ENCODE measurements around the gene NFATC2.

The NFATC2 gene

DNA sequence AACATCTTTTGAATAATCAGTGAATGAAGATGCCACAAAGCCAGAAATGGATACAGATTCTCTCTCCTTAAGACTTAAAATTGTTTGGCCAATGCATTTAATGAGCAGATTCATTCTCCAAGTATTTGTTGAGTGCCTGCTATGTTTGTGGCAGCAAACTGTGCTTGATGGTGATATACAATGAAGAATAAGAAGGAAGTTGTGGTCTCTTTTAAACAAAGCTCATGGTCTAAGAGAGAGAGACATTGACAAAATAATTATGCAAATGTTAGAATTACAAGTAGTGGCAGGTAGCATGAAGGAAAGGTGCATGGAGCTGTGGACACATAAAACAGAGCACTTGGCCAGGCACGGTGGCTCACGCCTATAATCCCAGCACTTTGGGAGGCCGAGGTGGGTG, 28.3 kb downstream of the NFATC2 start:
- no peak for DNase-seq (ENCODE audit: low spot score)

DNA sequence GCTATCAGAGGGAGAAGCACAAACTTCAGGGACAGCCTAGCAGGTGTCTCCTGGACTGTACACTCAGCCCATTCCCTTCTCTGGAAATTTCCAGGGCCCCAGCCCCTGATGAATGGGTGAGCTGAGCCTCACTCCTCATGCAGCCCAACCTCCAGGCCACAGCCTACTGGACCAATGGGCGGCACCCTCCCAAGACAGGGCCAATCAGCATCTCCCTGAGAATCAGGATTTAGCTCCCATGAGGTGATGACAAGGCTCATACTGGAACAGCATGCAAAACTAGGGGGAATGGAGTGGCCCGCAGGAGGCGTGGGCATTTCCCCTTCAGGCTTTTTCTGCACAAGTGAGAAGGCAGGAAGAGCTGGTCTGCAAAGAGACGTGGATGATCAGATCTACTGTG, 29.0 kb downstream of the NFATC2 start:
- DNase-seq (ENCODE audit: low spot score) = no peak

DNA sequence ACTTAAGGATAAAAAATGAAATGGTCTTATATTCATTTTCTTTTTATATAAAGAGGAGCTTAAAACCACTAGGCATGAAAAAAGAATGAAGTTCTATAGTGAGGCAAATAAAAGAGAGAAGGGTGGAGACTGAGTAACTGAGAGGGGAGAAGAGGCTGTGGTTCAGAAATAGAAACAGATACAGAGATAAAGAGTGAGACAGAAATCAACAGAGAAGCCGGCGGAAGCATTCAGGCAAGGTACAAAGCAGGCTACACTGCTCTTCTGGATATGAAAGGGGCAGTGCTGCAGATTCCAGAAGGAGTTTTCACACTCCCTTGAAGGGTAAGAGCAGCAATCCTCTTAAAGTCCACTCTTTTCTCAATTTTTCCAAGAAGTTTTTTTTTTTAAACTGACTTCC, 29.9 kb downstream of the NFATC2 start:
- DNase-seq (ENCODE audit: low spot score) = no peak

DNA sequence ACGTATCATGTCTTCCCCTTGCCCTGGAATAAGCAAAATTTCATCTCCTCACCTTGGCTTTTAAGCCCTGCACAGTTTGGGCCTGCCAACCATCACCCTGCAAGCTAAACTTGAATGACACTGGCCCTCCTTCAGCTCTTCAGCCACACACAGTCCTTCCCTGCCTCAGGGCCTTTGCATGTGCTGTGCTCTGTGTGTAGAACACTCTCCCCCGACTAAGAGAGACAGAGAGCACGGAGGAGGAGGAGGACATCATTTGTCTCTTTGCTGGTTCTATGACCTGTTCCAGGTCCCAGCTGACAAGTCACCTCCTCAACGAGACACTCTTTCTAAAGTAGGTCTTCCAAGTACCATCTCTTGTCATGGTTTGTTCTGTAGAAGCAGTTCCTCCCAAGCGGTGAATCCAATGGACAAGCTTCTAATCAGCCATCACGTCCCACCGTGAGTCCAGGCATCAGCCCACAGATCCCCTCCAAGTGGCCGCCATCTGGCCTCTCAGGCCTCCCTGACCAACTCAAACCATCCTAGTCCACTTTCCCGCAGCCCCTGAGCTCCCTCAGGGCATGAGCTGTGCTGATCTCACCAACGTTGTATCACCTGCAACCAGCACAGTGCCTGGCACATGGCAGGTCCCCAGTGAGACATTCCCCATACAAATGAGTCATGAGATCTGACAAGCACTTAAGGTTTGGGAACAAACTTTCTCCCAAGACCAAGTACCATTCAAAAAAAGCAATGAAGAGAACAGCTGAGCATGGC, 30.5 kb downstream of the NFATC2 start:
- DNase-seq (ENCODE audit: low spot score) = no peak

DNA sequence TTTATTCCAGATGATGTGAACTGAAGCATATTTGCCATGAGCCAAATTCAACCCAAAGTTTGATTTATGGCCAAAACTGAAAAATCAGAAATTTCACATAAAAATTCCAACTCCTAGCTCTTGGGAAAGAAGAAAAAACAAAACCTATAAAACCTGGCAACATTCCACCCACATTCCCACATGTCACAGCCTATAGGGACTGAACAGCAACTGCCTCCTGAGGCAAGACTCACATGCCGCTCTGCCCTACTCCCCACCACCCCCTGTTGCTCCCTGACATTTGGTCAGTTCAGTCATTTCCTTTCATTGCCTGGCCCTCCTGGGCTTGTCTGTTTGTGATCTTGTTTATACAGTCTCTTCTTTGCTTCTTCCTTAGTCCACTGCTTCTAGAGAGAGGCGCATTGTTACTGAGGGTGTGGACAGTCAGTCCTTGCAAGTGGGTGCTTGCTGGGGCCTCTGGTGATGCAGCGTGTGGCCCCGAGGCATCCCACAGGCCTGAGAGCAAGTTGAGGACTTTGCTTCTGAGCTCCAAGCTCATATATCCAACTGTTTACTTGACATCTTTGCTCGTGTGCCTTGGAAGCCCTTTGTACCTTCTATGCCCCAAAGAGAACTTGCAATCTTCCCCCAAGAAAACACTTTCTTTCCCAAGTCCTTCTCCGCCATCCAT, 31.4 kb downstream of the NFATC2 start:
- no peak for DNase-seq (ENCODE audit: low spot score)

DNA sequence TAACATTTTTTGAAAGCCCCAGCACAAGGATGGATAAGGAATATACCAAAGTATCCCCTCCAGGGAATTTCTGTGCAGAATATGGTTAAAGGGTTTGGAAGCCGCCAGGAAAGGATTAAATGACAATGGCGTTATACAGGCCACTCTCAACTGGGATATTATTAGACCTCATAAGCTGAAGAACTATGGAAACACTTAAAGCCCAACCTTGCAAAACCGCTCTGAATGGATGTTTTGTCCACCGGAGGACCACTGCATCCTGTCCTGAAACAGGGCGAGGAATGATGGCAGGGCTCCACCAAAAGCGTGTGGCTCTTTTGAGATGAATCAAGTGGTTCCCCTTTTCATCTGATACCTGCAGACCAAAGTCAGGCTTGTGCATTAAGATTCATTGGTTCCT, 32.4 kb downstream of the NFATC2 start:
- DNase-seq (ENCODE audit: low spot score) = no peak

DNA sequence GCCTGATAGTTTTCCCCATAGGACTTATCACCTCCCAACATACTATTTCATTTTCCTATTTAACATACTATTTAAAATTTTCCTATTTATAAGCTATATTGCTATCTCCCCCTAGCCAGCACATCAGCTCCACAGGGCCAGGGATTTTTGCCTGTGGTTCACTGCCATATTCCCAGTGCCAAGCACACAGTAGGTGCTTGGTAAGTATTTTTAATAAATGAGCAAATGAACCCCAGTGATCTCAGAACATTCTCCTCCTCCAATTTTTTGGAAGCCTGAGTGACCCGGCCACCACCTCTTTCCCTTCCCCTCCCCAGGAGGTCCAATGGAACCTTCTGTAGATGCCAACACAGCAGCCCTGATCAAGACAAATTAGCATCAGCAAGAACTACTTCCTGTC, 33.3 kb downstream of the NFATC2 start:
- no peak for DNase-seq (ENCODE audit: low spot score)

DNA sequence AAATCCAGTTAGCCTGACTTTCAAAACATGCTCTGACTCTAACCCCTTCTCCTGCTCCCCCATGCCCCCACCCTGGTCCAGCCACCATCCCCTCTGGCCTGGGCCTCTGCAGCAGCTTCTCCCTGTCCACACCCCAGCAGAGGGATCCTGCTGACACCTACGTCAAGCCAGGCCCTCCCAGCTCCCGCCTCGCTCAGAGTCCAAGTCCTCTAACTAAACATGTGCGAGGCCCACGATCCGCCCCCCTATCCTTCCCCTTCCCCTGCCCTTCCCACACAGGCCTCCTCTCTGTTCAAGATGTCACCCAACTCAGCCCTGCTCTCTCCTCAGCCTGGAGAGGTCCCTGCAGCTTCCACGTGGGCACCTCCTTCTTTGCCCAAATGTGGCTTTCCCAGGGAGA, 33.7 kb downstream of the NFATC2 start:
- DNase-seq (ENCODE audit: low spot score) = no peak

DNA sequence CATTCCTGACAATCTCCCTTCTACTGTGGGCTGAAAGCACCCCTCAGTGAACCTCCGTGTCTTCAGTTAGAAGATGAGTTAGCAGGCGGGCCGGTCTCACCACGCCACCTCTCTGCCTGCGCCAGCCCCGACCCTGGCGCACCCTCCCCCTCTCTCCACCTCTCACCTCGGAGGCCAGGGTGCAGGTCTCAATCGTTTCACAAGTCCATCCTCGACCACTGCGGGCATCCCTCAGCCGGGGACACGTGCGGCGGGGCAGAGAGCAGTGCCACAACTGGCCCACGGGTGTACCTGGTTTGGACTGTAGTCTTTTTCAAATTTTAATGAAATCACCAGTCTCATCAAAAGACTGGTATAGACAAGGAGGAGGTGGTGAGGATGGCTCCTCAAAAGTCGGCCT, 34.4 kb downstream of the NFATC2 start:
- no peak for DNase-seq (ENCODE audit: low spot score)

DNA sequence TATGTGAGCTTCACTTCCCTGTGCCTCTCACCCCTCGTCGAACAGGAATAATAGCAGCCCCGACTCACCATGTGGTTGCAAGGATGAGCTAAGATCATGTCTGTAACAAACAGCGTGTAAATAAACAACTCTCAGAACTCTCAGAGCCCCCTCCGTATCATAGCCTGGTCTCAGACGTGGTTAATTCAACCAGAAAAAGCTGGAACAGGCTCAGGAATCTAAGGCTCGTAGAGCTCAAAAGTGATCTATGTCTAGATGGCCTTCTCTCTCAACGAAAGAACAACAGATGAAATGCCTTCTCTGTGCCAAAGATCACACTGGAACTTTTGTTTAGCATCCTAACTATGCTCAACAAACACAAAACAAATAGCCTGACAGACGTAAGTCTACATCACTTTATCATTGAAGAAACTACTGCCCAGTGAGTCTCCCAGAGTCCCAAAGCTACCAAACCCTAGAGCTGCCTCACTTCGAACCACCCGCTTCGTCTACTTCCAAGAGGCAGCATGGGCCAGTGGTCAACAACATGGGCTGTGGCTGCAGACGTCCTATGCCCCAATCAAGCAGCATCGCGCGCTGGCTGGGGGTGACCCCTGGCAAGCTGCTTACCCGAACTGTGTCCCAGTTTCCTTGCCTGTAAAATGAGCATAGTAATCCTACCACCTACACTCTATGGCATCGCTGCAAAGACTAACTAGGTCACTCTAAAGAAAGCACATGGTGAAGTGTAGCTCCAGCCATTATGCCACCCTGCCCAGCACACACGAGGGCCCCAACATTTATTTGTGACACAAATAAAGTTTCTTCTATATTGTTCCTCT, 35.1 kb downstream of the NFATC2 start:
- no peak for DNase-seq (ENCODE audit: low spot score)

DNA sequence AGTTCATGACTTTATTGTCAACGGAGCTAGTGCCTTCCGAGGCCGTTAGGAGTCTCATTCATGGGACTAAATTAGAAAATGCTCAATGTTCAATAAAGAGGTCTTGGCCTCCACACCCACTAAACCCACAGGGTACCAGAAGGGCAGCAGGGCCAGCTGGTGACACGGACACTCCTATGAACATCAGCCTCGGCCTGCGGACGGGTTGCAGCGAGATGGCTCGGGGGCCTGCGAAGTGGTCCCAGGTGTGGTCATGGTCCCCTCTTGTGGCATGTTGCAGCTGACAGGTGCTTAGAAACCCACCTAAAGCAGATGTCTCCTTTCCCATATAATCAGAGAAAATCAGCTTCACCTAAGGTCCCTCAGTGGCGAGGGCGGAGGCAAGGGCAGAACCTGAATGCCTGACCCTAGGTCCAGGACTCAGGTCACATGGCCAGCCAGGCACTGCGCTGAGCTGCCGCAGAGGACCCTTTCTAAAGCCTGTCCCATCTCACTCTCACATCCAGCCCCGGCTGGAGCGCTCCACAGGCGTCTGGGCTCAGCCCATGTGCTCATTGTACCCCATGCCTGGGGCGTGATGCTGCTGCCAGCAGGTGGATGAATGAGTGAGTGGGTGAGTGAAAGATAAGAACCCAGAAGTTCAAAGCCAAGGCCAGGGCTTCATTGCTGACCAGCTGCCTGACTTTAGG, 35.8 kb downstream of the NFATC2 start:
- DNase-seq (ENCODE audit: low spot score) = no peak

DNA sequence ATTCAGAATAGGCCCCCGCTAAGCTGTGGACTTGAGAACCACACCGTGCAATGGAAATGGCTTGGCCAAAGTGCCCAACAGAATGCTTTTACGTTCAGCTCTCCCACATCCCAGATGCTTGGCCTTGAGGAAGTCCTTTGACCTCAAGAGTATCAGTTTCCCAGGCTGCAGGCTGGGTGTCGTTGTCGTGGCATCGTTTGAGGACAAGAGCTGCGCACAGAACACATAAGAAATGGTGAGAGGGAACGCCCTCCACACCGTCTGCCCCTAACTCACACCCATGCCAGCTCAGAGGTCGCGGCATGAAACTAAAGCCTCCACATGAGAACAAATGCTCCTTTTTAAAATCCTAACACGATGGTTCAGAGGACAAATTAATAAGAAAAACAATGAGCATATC, 37.0 kb downstream of the NFATC2 start:
- DNase-seq (ENCODE audit: low spot score) = no peak

DNA sequence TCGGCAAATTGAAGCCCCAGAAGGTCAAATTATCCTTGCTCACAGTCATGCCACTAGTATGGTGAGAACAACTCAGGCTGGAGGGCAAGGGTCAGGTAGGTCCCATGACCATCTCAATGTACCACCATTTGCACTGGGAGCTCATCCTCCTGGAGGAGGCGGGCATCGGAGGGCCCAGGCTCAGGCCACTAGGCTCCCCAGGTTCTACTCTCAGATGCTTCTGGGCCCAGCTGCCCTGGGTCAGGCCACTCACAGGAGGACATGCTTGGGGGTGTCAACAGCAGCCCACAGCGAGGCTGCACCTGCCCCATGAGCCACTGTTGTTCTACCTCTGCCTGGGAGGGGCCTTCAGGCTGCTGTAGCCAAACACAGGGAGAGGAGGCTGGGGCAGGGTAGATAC, 39.1 kb downstream of the NFATC2 start:
- DNase-seq (ENCODE audit: low spot score) = no peak

DNA sequence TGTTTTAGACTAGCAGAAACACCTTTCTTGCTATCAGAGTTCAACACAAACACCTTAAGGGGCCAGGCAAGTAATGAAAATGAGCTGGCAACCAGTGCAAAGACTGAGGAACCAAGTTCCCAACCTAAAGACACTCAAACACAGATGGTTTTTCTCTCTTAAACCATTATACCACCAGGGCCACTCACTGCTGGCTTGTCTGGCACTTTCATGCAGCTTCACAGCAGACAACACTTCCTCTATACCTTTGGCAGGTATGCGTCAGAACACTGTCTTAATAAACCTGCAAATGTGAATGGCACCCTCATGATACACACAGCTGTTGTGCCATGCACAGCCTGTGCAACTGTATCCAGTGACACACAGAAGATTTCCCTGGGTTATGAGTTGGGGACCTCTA, 41.6 kb downstream of the NFATC2 start:
- no peak for DNase-seq (ENCODE audit: low spot score)

DNA sequence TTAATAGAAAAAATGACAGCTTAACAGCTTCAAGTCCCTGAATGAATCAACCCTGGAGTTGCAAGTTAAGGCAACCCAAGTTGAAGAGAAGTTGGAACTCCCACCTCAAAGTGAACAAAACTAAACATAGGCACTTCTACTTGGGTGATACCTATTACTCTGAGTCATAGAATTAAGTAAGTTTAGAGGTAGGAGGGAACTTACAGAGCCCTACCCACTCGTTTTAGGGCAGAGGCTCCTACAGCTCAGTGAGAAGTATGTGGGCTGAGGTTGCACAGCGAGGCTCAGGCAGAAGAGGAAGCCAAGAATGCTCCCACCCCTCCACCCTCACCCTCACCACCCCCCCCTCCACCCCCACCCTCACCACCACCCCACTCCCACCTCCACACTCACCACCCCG, 42.2 kb downstream of the NFATC2 start:
- DNase-seq (ENCODE audit: low spot score) = no peak

DNA sequence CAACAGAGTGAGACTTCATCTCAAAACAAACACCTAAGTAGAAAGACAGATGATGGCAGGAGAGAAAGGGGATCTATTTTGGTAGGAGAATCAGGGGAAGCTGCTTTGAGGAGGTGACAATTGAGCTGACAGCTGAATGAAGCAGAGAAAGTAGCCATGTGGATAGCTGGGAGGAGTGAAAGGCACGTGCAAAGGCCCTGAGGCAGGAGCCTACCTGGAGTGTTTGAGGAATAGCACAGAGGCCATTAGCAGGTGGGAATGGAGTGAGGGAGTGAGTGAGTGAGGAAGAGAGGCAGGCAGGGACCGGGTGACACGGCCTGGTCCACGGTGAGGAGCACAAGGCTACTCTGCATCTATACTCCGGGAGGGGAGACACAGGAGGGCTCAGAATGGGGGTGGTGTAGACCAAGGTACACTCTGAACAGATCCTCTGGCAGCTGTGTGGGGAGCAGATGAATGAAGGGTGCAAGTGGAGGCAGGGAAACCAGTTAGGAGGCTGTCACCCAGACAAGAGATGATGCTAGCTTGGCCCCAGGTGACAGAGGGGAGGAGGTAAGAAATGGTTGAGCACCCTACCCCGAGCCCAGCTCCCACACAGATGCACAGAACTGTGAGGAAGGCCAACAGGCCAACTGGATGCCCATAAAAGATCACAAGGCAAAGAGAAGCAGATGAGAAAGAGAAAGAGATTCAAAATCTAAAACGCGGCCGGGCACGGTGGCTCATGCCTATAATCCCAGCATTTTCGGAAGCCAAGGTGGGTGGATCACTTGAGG, 43.6 kb downstream of the NFATC2 start:
- DNase-seq (ENCODE audit: low spot score) = no peak

DNA sequence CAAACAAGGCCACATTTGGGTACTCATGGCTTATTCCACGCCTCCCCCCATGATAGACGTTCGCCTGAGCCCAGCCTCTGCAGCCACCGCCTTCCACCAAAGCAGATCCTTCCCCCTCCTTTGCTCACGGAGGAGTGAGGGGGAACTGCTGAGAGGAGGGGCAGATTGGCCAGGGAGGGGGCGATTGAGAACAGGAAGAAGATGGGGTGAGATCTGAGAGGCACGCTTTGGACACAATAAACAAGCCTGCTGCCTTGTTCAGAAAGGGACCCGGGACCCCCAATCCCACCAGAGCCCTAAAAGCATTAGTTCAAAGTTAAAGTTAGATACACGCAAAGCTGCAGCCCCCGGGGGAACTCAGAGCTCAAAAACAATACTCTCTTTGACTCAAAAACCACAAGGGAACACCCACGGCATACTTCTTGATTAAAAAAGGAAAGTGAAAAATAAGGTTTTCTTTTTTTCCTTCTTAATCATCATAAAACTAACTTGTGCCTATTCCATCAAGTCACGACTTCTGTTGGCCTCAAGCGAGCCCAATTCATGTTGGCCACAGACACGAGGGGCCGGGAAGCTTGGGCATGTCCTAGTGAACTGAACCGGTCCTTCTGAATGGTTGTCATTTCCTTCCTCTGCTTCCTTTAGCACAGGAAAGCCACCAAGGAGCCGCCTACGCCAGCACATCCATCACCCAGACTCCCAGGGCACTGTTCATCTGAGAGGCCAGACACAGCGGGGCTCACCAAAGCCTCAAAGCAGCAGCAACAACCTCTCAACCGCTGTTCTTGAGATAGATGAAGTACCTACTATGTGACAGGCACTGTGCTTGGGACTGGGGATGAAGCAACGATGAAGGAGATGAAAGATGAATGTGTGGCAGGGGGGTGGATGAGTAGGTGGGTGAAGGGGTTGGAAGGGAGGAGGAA, 44.7 kb downstream of the NFATC2 start:
- no peak for DNase-seq (ENCODE audit: low spot score)

DNA sequence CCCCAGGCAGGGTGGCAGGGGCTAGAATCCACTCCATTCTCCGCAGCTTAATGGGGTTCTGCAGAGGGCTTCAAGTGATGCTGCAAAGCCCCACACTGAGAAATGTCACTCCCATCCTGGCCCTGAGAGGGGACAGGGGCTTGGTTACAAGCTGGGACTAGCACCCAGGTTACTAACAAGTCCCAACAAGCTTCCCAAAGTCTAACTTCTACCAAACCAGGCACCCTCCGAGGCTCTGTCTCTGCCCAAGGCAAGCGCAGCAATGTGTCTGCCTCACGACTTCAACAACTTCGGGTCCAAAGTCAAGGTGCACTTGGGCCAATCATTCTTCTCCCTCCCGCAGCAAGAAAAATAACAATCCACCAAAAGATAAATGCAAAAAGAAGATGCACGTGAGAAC, 45.6 kb downstream of the NFATC2 start:
- no peak for DNase-seq (ENCODE audit: low spot score)

DNA sequence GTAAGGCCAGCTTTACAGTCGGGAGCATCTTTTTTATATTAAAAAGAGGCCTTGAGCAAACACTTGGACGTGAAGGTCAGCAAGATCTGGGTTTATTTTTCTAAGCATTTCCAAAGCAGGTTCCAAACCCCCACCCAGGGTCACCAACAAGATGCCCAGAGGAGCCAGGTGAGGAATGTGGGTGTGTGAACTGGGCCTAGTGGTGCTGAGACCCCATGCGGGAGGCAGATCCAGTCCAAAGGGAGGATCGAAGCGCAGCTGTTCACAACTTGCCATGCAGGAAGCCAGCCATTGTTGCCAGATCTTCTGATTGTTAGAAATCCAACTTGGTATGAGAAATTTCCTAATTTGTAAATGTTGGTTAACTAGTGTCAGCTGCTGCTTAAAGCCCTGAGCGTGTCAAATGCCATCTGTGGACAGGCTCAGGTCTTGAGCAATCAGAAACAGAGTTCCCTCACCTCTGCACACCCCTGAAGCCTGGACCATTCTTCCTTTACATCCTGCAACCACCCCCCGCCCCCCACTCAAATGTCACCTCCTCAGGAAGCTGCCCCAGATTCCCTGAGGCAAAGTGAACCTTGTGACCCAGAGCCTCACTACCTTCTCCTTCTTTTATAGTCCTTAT, 46.5 kb downstream of the NFATC2 start:
- DNase-seq (ENCODE audit: low spot score) = no peak

DNA sequence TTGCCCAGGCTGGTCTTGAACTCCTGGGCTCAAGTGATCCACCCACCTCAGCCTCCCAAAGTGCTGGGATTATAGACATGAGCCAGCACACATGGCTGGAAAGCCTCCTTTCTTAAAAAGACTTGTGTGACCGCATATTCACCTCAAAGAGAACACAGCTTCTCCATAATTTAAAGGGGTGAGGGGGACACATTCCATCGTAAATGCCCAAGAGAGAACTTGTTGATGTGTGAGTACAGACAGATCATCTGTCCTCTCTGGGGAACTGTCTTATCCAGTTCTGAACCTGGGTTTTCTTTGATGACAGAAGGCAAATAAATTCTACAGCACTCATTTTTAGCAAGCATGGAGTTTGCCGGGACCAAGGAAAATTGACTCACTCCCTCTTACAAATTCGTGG, 47.2 kb downstream of the NFATC2 start:
- no peak for DNase-seq (ENCODE audit: low spot score)

Data from kidney tubule cell (primary cell).